Neural cell (in vitro differentiated cells): ENCODE data around the gene CACNA1I. TPM values are rescaled to one million over a fixed set of nuclear protein-coding genes. Genes with fewer than 3 reads are reported as not detected.

ENCODE experiments used
- H2AFZ ChIP-seq: fragments of 200-600, 300-800 bp; sonication (generic), shearing (Covaris generic); 2 replicates; pipeline ENCODE4 v1.6.0; 2014; ENCODE audit warnings: low read depth, mild to moderate bottlenecking, antibody characterized with exemption, low read length, moderate library complexity
- H3F3A ChIP-seq: fragments of 200-600 bp; shearing (Covaris generic); 2 replicates; pipeline ENCODE4 v1.6.1; 2016; ENCODE audit warnings: mild to moderate bottlenecking, moderate library complexity, mixed read lengths, antibody characterized with exemption, low read length; ENCODE audit not compliant: insufficient read depth, poor library complexity, severe bottlenecking
- H3K27ac ChIP-seq: fragments of 200-600, 300-800 bp; sonication (generic), shearing (Covaris generic); 2 replicates; pipeline ENCODE4 v1.5.1; 2014; ENCODE audit warnings: mild to moderate bottlenecking, low read length, moderate library complexity
- H3K27me3 ChIP-seq: fragments of 300-800, 200-600 bp; sonication (generic), shearing (Covaris generic); 2 replicates; pipeline ENCODE4 v1.6.0; 2014; ENCODE audit warnings: mild to moderate bottlenecking, low read depth, low read length, moderate library complexity; ENCODE audit not compliant: insufficient read depth
- H3K36me3 ChIP-seq: fragments of 300-800, 200-600 bp; sonication (generic), shearing (Covaris generic); 2 replicates; pipeline ENCODE4 v1.5.1; 2014; ENCODE audit warnings: mild to moderate bottlenecking, antibody characterized with exemption, low read length, moderate library complexity; ENCODE audit not compliant: insufficient read depth
- H3K4me2 ChIP-seq: fragments of 300-800, 200-600 bp; sonication (generic), shearing (Covaris generic); 2 replicates; pipeline ENCODE4 v1.6.0; 2014; ENCODE audit warnings: mild to moderate bottlenecking, low read length
- H3K4me3 ChIP-seq: fragments of 300-800, 200-600 bp; sonication (generic), shearing (Covaris generic); 2 replicates; pipeline ENCODE4 v1.5.1; 2014; ENCODE audit warnings: mild to moderate bottlenecking, low read length, moderate library complexity
- H3K79me2 ChIP-seq: fragments of 200-600 bp; shearing (Covaris generic); replicated peaks from 2 replicates; pipeline ENCODE4 v1.6.0; 2014; ENCODE audit warnings: mild to moderate bottlenecking, low read length, moderate library complexity; ENCODE audit not compliant: insufficient read depth
- H3K9ac ChIP-seq: fragments of 300-800, 200-600 bp; sonication (generic), shearing (Covaris generic); 2 replicates; pipeline ENCODE4 v1.6.1; 2016; ENCODE audit warnings: mild to moderate bottlenecking, low read length, mixed read lengths
- H3K9me2 ChIP-seq: fragments of 200-600 bp; shearing (Covaris generic); 2 replicates; pipeline ENCODE4 v1.6.1; 2016; ENCODE audit warnings: mild to moderate bottlenecking, low read length, mixed read lengths; ENCODE audit not compliant: insufficient read depth
- H3K9me3 ChIP-seq: fragments of 200-600, 300-800 bp; sonication (generic), shearing (Covaris generic); 2 replicates; pipeline ENCODE4 v1.6.1; 2016; ENCODE audit warnings: mild to moderate bottlenecking, mixed run types, low read length, moderate library complexity, mixed read lengths
- H4K20me1 ChIP-seq: fragments of 200-600 bp; shearing (Covaris generic); 2 replicates; pipeline ENCODE4 v1.6.1; 2016; ENCODE audit warnings: mild to moderate bottlenecking, mixed run types; ENCODE audit not compliant: insufficient read depth
- CTCF ChIP-seq: fragments of 450-650 bp; IDR thresholded peaks from 2 replicates; pipeline ENCODE4 v1.5.1; 2014; ENCODE audit warnings: antibody characterized with exemption, mild to moderate bottlenecking, moderate library complexity; ENCODE audit not compliant: poor library complexity, severe bottlenecking
- EP300 ChIP-seq: fragments of 450-650 bp; conservative IDR thresholded peaks from 2 replicates; pipeline ENCODE4 v1.6.1; 2014; ENCODE audit warnings: antibody characterized with exemption, mild to moderate bottlenecking, moderate library complexity; ENCODE audit not compliant: poor library complexity, severe bottlenecking
- EZH2 ChIP-seq: fragments of 200-600, 300-800 bp; shearing (Covaris generic), sonication (generic); IDR thresholded peaks from 2 replicates; pipeline ENCODE4 v1.6.1; 2014; ENCODE audit warnings: antibody characterized with exemption, low read length, borderline replicate concordance, mild to moderate bottlenecking; ENCODE audit not compliant: insufficient read depth, poor library complexity, severe bottlenecking
- MXI1 ChIP-seq: fragments of 450-650 bp; conservative IDR thresholded peaks from 2 replicates; pipeline ENCODE4 v1.6.1; 2014; ENCODE audit warnings: antibody characterized with exemption, mild to moderate bottlenecking; ENCODE audit not compliant: poor library complexity, severe bottlenecking
- POLR2AphosphoS5 ChIP-seq: IDR thresholded peaks from 2 replicates; pipeline ENCODE4 v1.6.1; 2012
- RAD21 ChIP-seq: fragments of 450-650 bp; conservative IDR thresholded peaks from 2 replicates; pipeline ENCODE4 v1.6.1; 2014; ENCODE audit warnings: antibody characterized with exemption, mild to moderate bottlenecking, moderate library complexity
- REST ChIP-seq: IDR thresholded peaks from 2 replicates; pipeline ENCODE4 v1.6.1; 2012; ENCODE audit warnings: borderline replicate concordance
- SMC3 ChIP-seq: fragments of 450-650 bp; conservative IDR thresholded peaks from 2 replicates; pipeline ENCODE4 v1.6.1; 2014; ENCODE audit warnings: antibody characterized with exemption, mild to moderate bottlenecking, moderate library complexity; ENCODE audit not compliant: poor library complexity
- TAF1 ChIP-seq: IDR thresholded peaks from 2 replicates; pipeline ENCODE4 v1.6.1; 2012; ENCODE audit warnings: low read depth
- polyA plus RNA-seq: library from polyadenylated mRNA; depleted of rRNA; stranded (reverse); fragments of >200 nt; gene quantifications from 2 replicates; pipeline ENCODE4 v1.2.3, GENCODE V29; 2014

The CACNA1I gene
- polyA plus RNA-seq, 1 donor from 2014 or later: 1.9 TPM

- no peak overlapping the region for H3K27ac ChIP-seq
- H3K27me3 ChIP-seq: no peaks in the 10 kb centered on the region
- peaks cover 18% of the 10 kb centered on the region for H4K20me1 ChIP-seq
- H3K9me2 ChIP-seq: no peaks in the 10 kb centered on the region
- no peaks in the 10 kb centered on the region for H3K36me3 ChIP-seq
- H3K4me3 ChIP-seq: peak overlapping the region; percentile 54
- H3K79me2 ChIP-seq: peaks cover 38% of the 10 kb centered on the region
- no peaks in the 10 kb centered on the region for H3K9me3 ChIP-seq
- no peaks in the 10 kb centered on the region for H3F3A ChIP-seq
- no peak overlapping the region for H2AFZ ChIP-seq
- H3K4me2 ChIP-seq: no peak overlapping the region
- TF ChIP-seq POLR2AphosphoS5: no peak
- no peak for TF ChIP-seq REST
- TF ChIP-seq EP300: no peak
- no peak for TF ChIP-seq CTCF
- TF ChIP-seq EZH2: no peak
- no peak for TF ChIP-seq SMC3
- TF ChIP-seq MXI1: no peak
- TF ChIP-seq TAF1: no peak
- no peak for TF ChIP-seq RAD21
- peak overlapping the region; percentile 42 for H3K9ac ChIP-seq
Measured at GRCh38 chr22:39529487-39529851, 41.1 kb upstream of the CACNA1I start.

GRCh38 chr22:39530116-39530515, 40.4 kb upstream of the CACNA1I start:
- no peaks in the 10 kb centered on the region for H3F3A ChIP-seq
- H3K4me2 ChIP-seq: no peak overlapping the region
- no peaks in the 10 kb centered on the region for H3K27me3 ChIP-seq
- peaks cover 32% of the 10 kb centered on the region for H3K79me2 ChIP-seq
- no peak overlapping the region for H3K4me3 ChIP-seq
- H4K20me1 ChIP-seq: peaks cover 12% of the 10 kb centered on the region
- H3K36me3 ChIP-seq: no peaks in the 10 kb centered on the region
- no peak overlapping the region for H2AFZ ChIP-seq
- H3K27ac ChIP-seq: no peak overlapping the region
- no peak for TF ChIP-seq EP300
- TF ChIP-seq RAD21: no peak
- TF ChIP-seq EZH2: no peak
- no peak for TF ChIP-seq TAF1
- TF ChIP-seq MXI1: no peak
- TF ChIP-seq CTCF: no peak
- TF ChIP-seq SMC3: no peak
- no peak for TF ChIP-seq REST
- no peak for TF ChIP-seq POLR2AphosphoS5
- H3K9me2 ChIP-seq: no peaks in the 10 kb centered on the region
- no peaks in the 10 kb centered on the region for H3K9me3 ChIP-seq
- peak overlapping the region; percentile 5 for H3K9ac ChIP-seq
